Naive B cell (primary cell): ENCODE data around the gene CRISPLD2. TPM values are rescaled to one million over a fixed set of nuclear protein-coding genes. Genes with fewer than 3 reads are reported as not detected.
"Not testable (repeated sequence)": the region's sequence is repeated elsewhere in the genome, so short reads cannot be mapped to it uniquely, and the experiment has no call there.

Experiments
- ATAC-seq, 2 donors: fragments of 150-1000 bp; cut with Tn5 transposase; 2 replicates each; pipeline ENCODE4 v1.10.0; 2021; ENCODE audit warnings: low read depth in 2 of 2, mild to moderate bottlenecking in 2 of 2, moderate library complexity in 2 of 2
- DNase-seq: peaks from one replicate; pipeline ENCODE4 v3.0.0; 2022
- H3K27ac Mint-ChIP-seq, 6 donors: one replicate each; pipeline ENCODE4 v1.8.0; 2020 to 2022; ENCODE audit warnings: mild to moderate bottlenecking in 6 of 6, mixed read lengths in 6 of 6, moderate library complexity in 5 of 6, inconsistent platforms in 2 of 6
- H3K27me3 Mint-ChIP-seq, 3 donors: one replicate each; pipeline ENCODE4 v1.8.0; 2021 to 2022; ENCODE audit warnings: mixed read lengths in 3 of 3, mild to moderate bottlenecking in 1 of 3
- H3K36me3 Mint-ChIP-seq, 2 donors: one replicate each; pipeline ENCODE4 v1.8.0; 2020 to 2022; ENCODE audit warnings: mixed read lengths in 2 of 2, inconsistent platforms in 1 of 2, mild to moderate bottlenecking in 1 of 2
- H3K4me1 Mint-ChIP-seq, 3 donors: one replicate each; pipeline ENCODE4 v1.8.0; 2020 to 2022; ENCODE audit warnings: mixed read lengths in 3 of 3, inconsistent platforms in 1 of 3, mild to moderate bottlenecking in 1 of 3, moderate library complexity in 1 of 3
- H3K4me3 Mint-ChIP-seq, 8 donors: one replicate each; pipeline ENCODE4 v1.8.0; 2020 to 2022; ENCODE audit warnings: mild to moderate bottlenecking in 8 of 8, mixed read lengths in 8 of 8, moderate library complexity in 8 of 8, inconsistent platforms in 2 of 8
- H3K9me3 Mint-ChIP-seq, 7 donors: one replicate each; pipeline ENCODE4 v1.8.0; 2020 to 2022; ENCODE audit warnings: mixed read lengths in 7 of 7, mild to moderate bottlenecking in 5 of 7, inconsistent platforms in 2 of 7, moderate library complexity in 1 of 7
- polyA plus RNA-seq, 6 donors: library from polyadenylated mRNA; unstranded; fragments of 300-500 nt; fragmentation: Illumina TruSeq; gene quantifications; one replicate each; pipeline ENCODE4 v1.2.3, GENCODE V29; 2021; ENCODE audit warnings: low read depth in 6 of 6

The CRISPLD2 gene
- polyA plus RNA-seq, 6 donors from 2014 or later, result 0.08 to 0.87 (median 0.32) TPM; not detected in 3

GRCh38 chr16:84927621-84928591, 108.1 kb downstream of the CRISPLD2 start:
- Mint-ChIP-seq H3K36me3 (no peaks in the 10 kb centered on the region), H3K9me3 (peaks cover 0 to 5% (median 0%) of the 10 kb centered on the region in 7 donors), H3K4me3 (no peak overlapping the region), H3K27ac (no peak overlapping the region), H3K27me3 (peaks cover 0 to 16% (median 0%) of the 10 kb centered on the region in 3 donors), H3K4me1 (peaks cover 3 to 13% (median 5%) of the 10 kb centered on the region in 3 donors)
- DNase-seq (no peak), ATAC-seq (no peak)

GRCh38 chr16:84928679-84929420, 109.1 kb downstream of the CRISPLD2 start:
- Mint-ChIP-seq H3K27ac (peak overlapping the region in 3 of 6 donors; percentile 16 to 87 (median 61)), H3K4me3 (no peak overlapping the region), H3K9me3 (peaks cover 0 to 5% (median 0%) of the 10 kb centered on the region in 7 donors), H3K4me1 (peaks cover 3 to 13% (median 5%) of the 10 kb centered on the region in 3 donors), H3K27me3 (peaks cover 0 to 16% (median 0%) of the 10 kb centered on the region in 3 donors), H3K36me3 (no peaks in the 10 kb centered on the region)
- DNase-seq (no peak), ATAC-seq (no peak)

GRCh38 chr16:84929421-84930297, 109.9 kb downstream of the CRISPLD2 start:
- H3K9me3 Mint-ChIP-seq, result peaks cover 0 to 5% (median 0%) of the 10 kb centered on the region in 7 donors
- ATAC-seq, result no peak
- DNase-seq, result no peak
- H3K4me1 Mint-ChIP-seq, result peaks cover 3 to 13% (median 5%) of the 10 kb centered on the region in 3 donors
- H3K36me3 Mint-ChIP-seq, result no peaks in the 10 kb centered on the region
- peaks cover 0 to 10% (median 0%) of the 10 kb centered on the region in 3 donors for H3K27me3 Mint-ChIP-seq
- H3K4me3 Mint-ChIP-seq, result no peak overlapping the region
- H3K27ac Mint-ChIP-seq, result peak overlapping the region in 5 of 6 donors; percentile 16 to 87 (median 39)

- no peak for ATAC-seq
- H3K9me3 Mint-ChIP-seq, result peaks cover 0 to 5% (median 0%) of the 10 kb centered on the region in 7 donors
- H3K27me3 Mint-ChIP-seq, result peaks cover 0 to 8% (median 0%) of the 10 kb centered on the region in 3 donors
- peaks cover 3 to 10% (median 5%) of the 10 kb centered on the region in 3 donors for H3K4me1 Mint-ChIP-seq
- no peak for DNase-seq
- H3K4me3 Mint-ChIP-seq, result no peak overlapping the region
- no peaks in the 10 kb centered on the region for H3K36me3 Mint-ChIP-seq
- H3K27ac Mint-ChIP-seq, result no peak overlapping the region
These were observed 110.7 kb downstream of the CRISPLD2 start for GRCh38 chr16:84930298-84931106.

- Mint-ChIP-seq H3K27ac (peak overlapping the region in 2 of 6 donors; percentile 52 to 81), H3K36me3 (no peaks in the 10 kb centered on the region), H3K9me3 (peaks cover 0 to 5% (median 0%) of the 10 kb centered on the region in 7 donors), H3K4me1 (peaks cover 3 to 10% (median 5%) of the 10 kb centered on the region in 3 donors), H3K27me3 (peaks cover 0 to 8% (median 0%) of the 10 kb centered on the region in 3 donors), H3K4me3 (no peak overlapping the region)
- ATAC-seq, result no peak
- no peak for DNase-seq
These were observed 111.3 kb downstream of the CRISPLD2 start for GRCh38 chr16:84931107-84931494.

GRCh38 chr16:84931506-84931905, 111.7 kb downstream of the CRISPLD2 start:
- no peak for DNase-seq
- Mint-ChIP-seq H3K4me1 (peaks cover 3 to 10% (median 5%) of the 10 kb centered on the region in 3 donors), H3K9me3 (peaks cover 0 to 5% (median 0%) of the 10 kb centered on the region in 7 donors), H3K4me3 (no peak overlapping the region), H3K27me3 (peaks cover 0 to 8% (median 0%) of the 10 kb centered on the region in 3 donors), H3K27ac (peak overlapping the region in 1 of 6 donors; percentile 52), H3K36me3 (no peaks in the 10 kb centered on the region)
- no peak for ATAC-seq

- H3K4me1 Mint-ChIP-seq, result peaks cover 3 to 10% (median 5%) of the 10 kb centered on the region in 3 donors
- ATAC-seq (no peak), DNase-seq (no peak)
- peak overlapping the region in 1 of 6 donors; percentile 54 for H3K27ac Mint-ChIP-seq
- H3K27me3 Mint-ChIP-seq, result peaks cover 0 to 8% (median 5%) of the 10 kb centered on the region in 3 donors
- peaks cover 0 to 5% (median 0%) of the 10 kb centered on the region in 7 donors for H3K9me3 Mint-ChIP-seq
- H3K36me3 Mint-ChIP-seq, result no peaks in the 10 kb centered on the region
- no peak overlapping the region for H3K4me3 Mint-ChIP-seq
These were observed 112.9 kb downstream of the CRISPLD2 start for GRCh38 chr16:84932681-84933080.

- peaks cover 3 to 10% (median 5%) of the 10 kb centered on the region in 3 donors for H3K4me1 Mint-ChIP-seq
- ATAC-seq, result no peak
- no peaks in the 10 kb centered on the region for H3K36me3 Mint-ChIP-seq
- H3K27me3 Mint-ChIP-seq, result peaks cover 0 to 8% (median 7%) of the 10 kb centered on the region in 3 donors
- H3K9me3 Mint-ChIP-seq, result peaks cover 0 to 5% (median 0%) of the 10 kb centered on the region in 7 donors
- DNase-seq, result no peak
- H3K4me3 Mint-ChIP-seq, result no peak overlapping the region
- no peak overlapping the region for H3K27ac Mint-ChIP-seq
These were observed 114.2 kb downstream of the CRISPLD2 start for GRCh38 chr16:84933774-84934631.

GRCh38 chr16:84937196-84938005, 117.6 kb downstream of the CRISPLD2 start:
- no peaks in the 10 kb centered on the region for H3K36me3 Mint-ChIP-seq
- no peaks in the 10 kb centered on the region for H3K9me3 Mint-ChIP-seq
- DNase-seq (no peak), ATAC-seq (no peak)
- H3K4me1 Mint-ChIP-seq, result peaks cover 0 to under 1% (median 0%) of the 10 kb centered on the region in 3 donors
- H3K27ac Mint-ChIP-seq, result no peak overlapping the region
- no peak overlapping the region for H3K4me3 Mint-ChIP-seq
- peaks cover 7 to 12% (median 9%) of the 10 kb centered on the region in 3 donors for H3K27me3 Mint-ChIP-seq

- H3K4me3 Mint-ChIP-seq, DNase-seq, H3K9me3 Mint-ChIP-seq, H3K36me3 Mint-ChIP-seq, H3K4me1 Mint-ChIP-seq, H3K27ac Mint-ChIP-seq, ATAC-seq: not testable (repeated sequence)
- H3K27me3 Mint-ChIP-seq, result peaks cover 7 to 15% (median 10%) of the 10 kb centered on the region in 3 donors
These were observed 118.8 kb downstream of the CRISPLD2 start for GRCh38 chr16:84938616-84939015.
